Prostate gland (tissue), 2 donors: ENCODE results near the gene CCT2. TPM values are rescaled to one million over a fixed set of nuclear protein-coding genes. Genes with fewer than 3 reads are reported as not detected.

Experiments
- DNase-seq: peaks from one replicate; pipeline ENCODE4 v3.0.0-alpha.2; 2019; ENCODE audit warnings: low spot score
- H3K27ac ChIP-seq, 2 donors: fragments of 200-600 bp; sonication (generic); 2 replicates each; pipeline ENCODE4 v1.5.1; 2017 to 2019
- H3K27me3 ChIP-seq: fragments of 200-600 bp; sonication (generic); replicated peaks from 2 replicates; pipeline ENCODE4 v1.5.1; 2019; ENCODE audit not compliant: insufficient read depth
- H3K36me3 ChIP-seq, 2 donors: fragments of 200-600 bp; sonication (generic); 1 replicate in 1 of 2; 2 replicates in 1 of 2; pipeline versions ENCODE4 v1.5.1 to v1.8.1; 2017 to 2019
- H3K4me1 ChIP-seq: fragments of 200-600 bp; sonication (generic); replicated peaks from 2 replicates; pipeline ENCODE4 v1.5.1; 2019
- H3K4me3 ChIP-seq, 2 donors: fragments of 200-600 bp; sonication (generic); 2 replicates each; pipeline ENCODE4 v1.5.1; 2017 to 2019
- H3K9me3 ChIP-seq: fragments of 200-600 bp; sonication (generic); 2 replicates; pipeline ENCODE4 v1.5.1; 2017
- CTCF ChIP-seq, 4 experiments: fragments of 200-600 bp in 2 of 4; fragments of 450-650 bp in 2 of 4; sonication (generic) in 2 of 4; IDR thresholded peaks; 1 replicate in 3 of 4; 2 replicates in 1 of 4; pipeline ENCODE4 v1.5.1; 2016 to 2019; ENCODE audit warnings: antibody characterized with exemption in 4 of 4, mild to moderate bottlenecking in 2 of 4, moderate library complexity in 2 of 4
- POLR2A ChIP-seq: fragments of 450-650 bp; IDR thresholded peaks from one replicate; pipeline ENCODE4 v1.6.1; 2016; ENCODE audit warnings: antibody characterized with exemption, mild to moderate bottlenecking
- POLR2AphosphoS5 ChIP-seq: sonication (generic); formaldehyde crosslinking; IDR thresholded peaks from one replicate; pipeline ENCODE4 v1.6.1; 2017; ENCODE audit warnings: antibody characterized with exemption
- WGBS: methylation state at CpG from one replicate; pipeline ENCODE4 v1.1.5; 2018; 5-methylcytosine and 5-hydroxymethylcytosine counted together
- intact Hi-C: fragments of 100-400 bp; cut with DNase I; formaldehyde crosslinking; loops from one replicate; pipeline ENCODE4 v1.14.2; 2022
- total RNA-seq, 2 donors: library from RNA; depleted of rRNA; stranded (reverse); fragments of >200 nt; gene quantifications; one replicate each; pipeline ENCODE4 v1.1.0, GENCODE V29; 2016

CCT2 gene
- total RNA-seq, 2 donors from 2014 or later, result 86.7 to 116 TPM

GRCh38 chr12:69583203-69583602 is 2.1 kb upstream of the CCT2 start:
- Histone ChIP-seq H3K27ac (no peak overlapping the region), H3K9me3 (no peaks in the 10 kb centered on the region), H3K4me1 (no peaks in the 10 kb centered on the region), H3K36me3 (no peaks in the 10 kb centered on the region), H3K4me3 (no peak overlapping the region), H3K27me3 (no peaks in the 10 kb centered on the region)
- intact Hi-C loops, result no loop called here
- TF ChIP-seq CTCF (IDR thresholded peaks at IDR 0.05) (no peak), POLR2A (no peak), POLR2AphosphoS5 (no peak)
- no peak for DNase-seq

GRCh38 chr12:69588527-69588926 is 3.3 kb downstream of the CCT2 start:
- TF ChIP-seq POLR2AphosphoS5, result no peak
- TF ChIP-seq CTCF (IDR thresholded peaks at IDR 0.05), result no peak
- no peak for TF ChIP-seq POLR2A
- DNase-seq, result no peak
- Histone ChIP-seq H3K9me3 (no peaks in the 10 kb centered on the region), H3K27ac (no peak overlapping the region), H3K27me3 (no peaks in the 10 kb centered on the region), H3K4me3 (no peak overlapping the region), H3K4me1 (no peaks in the 10 kb centered on the region), H3K36me3 (peaks cover 0 to 3% of the 10 kb centered on the region in 2 donors)
- intact Hi-C loops, result loop anchor here (5.0 kb wide), 2 partner anchors 116 to 231 kb away; partner anchors contain the start of genes FRS2 and YEATS4
- 89% methylated on average over 4 of the region's 4 CpGs for WGBS

DNA sequence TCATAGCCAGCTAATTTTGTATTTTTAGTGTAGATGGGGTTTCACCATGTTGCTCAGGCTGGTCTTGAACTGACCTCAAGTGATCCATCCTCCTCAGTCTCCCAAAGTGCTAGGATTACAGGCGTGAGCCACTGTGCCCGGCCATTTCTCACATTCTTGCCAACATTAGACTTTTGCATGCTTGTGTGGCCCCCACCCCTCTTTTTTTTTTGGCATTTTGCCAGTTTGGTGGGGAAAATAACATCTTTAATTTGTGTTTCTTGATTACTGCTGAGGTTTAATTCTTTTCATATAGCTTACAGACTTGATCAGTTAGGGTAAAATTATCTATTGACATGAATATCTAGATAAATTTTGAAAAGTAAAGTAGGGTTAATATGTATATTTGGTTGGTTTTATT is 3.8 kb downstream of the CCT2 start:
- WGBS, result 94% methylated on average over 2 of the region's 2 CpGs
- TF ChIP-seq POLR2A (no peak), POLR2AphosphoS5 (no peak), CTCF (IDR thresholded peaks at IDR 0.05) (no peak)
- Histone ChIP-seq H3K4me3 (no peak overlapping the region), H3K4me1 (no peaks in the 10 kb centered on the region), H3K27ac (no peak overlapping the region), H3K27me3 (no peaks in the 10 kb centered on the region), H3K36me3 (peaks cover 3 to 4% of the 10 kb centered on the region in 2 donors), H3K9me3 (no peaks in the 10 kb centered on the region)
- DNase-seq, result no peak
- intact Hi-C loops, result loop anchor here (5.0 kb wide), 2 partner anchors 117 to 232 kb away; partner anchors contain the start of genes FRS2 and YEATS4

GRCh38 chr12:69595689-69596088 is 10.4 kb downstream of the CCT2 start:
- intact Hi-C loops, result no loop called here
- WGBS, result 98% methylated on average over 2 of the region's 2 CpGs
- no peaks in the 10 kb centered on the region for H3K9me3 ChIP-seq
- no peak for DNase-seq
- peaks cover 4 to 8% of the 10 kb centered on the region in 2 donors for H3K36me3 ChIP-seq
- TF ChIP-seq POLR2A (no peak), POLR2AphosphoS5 (no peak), CTCF (IDR thresholded peaks at IDR 0.05) (no peak)
- no peaks in the 10 kb centered on the region for H3K27me3 ChIP-seq
- no peaks in the 10 kb centered on the region for H3K4me1 ChIP-seq
- H3K27ac ChIP-seq, result no peak overlapping the region
- no peak overlapping the region for H3K4me3 ChIP-seq

- intact Hi-C loops, result no loop called here
- no peak overlapping the region for H3K27ac ChIP-seq
- 57% methylated on average over 4 of the region's 4 CpGs for WGBS
- no peaks in the 10 kb centered on the region for H3K4me1 ChIP-seq
- H3K36me3 ChIP-seq, result peaks cover 4 to 8% of the 10 kb centered on the region in 2 donors
- no peak overlapping the region for H3K4me3 ChIP-seq
- H3K27me3 ChIP-seq, result no peaks in the 10 kb centered on the region
- H3K9me3 ChIP-seq, result no peaks in the 10 kb centered on the region
- DNase-seq, result no peak
- TF ChIP-seq POLR2AphosphoS5 (no peak), POLR2A (no peak), CTCF (IDR thresholded peaks at IDR 0.05) (no peak)
Observed at GRCh38 chr12:69598174-69598753, 13.0 kb downstream of the CCT2 start.
